Activated T-cell treated with anti-CD3 and anti-CD28 coated beads for 48 hours (primary cell): Measurements from ENCODE around the gene HOXD12.

Experiments used
- DNase-seq: peaks from one replicate; pipeline ENCODE4 v3.0.0-alpha.2; 2020; ENCODE audit warnings: low read depth

HOXD12 gene, protein sequence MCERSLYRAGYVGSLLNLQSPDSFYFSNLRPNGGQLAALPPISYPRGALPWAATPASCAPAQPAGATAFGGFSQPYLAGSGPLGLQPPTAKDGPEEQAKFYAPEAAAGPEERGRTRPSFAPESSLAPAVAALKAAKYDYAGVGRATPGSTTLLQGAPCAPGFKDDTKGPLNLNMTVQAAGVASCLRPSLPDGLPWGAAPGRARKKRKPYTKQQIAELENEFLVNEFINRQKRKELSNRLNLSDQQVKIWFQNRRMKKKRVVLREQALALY

DNA sequence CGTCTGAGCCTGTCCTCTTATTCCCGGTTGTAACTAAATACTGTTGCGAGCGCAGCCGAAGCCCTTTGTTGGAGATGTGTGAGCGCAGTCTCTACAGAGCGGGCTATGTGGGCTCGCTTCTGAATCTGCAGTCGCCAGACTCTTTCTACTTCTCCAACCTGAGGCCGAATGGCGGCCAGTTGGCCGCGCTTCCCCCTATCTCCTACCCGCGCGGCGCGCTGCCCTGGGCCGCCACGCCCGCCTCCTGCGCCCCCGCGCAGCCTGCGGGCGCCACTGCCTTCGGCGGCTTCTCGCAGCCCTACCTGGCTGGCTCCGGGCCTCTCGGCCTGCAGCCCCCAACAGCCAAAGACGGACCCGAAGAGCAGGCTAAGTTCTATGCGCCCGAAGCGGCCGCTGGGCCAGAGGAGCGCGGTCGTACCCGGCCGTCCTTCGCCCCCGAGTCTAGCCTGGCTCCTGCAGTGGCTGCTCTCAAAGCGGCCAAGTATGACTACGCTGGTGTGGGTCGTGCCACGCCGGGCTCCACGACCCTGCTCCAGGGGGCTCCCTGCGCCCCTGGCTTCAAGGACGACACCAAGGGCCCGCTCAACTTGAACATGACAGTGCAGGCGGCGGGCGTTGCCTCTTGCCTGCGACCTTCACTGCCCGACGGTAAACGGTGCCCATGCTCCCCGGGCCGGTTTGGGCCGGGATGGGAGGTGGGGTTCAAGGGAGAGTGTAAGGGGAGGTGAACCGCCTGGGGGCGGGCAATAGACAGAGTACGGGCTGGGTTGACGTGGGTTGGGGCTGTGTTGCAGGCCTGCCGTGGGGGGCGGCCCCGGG is at the start of gene HOXD12:
Gene HOXD12 (plus strand): TSS at position 68 of the 819 bp plus-strand sequence. CDS start 7 bp downstream, at position 75.
- no peak for DNase-seq

DNA sequence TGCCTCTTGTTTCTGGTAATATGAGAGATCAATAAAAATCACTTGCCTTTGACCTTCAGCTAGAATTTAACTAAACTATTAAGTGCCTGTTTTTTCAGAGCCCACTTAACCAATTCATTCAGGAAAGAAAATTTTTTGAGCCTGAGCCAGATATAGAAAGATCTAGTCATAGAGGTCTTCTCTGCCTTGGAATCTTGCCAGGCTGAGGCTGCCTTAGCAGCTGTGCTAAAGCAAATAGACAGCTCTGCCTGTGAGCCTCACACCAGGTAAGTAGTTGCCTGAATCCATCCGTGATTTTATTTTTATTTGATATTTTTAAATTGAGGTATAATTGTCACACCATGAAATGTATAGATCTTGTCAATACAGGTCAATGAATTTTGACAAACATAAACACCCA is 43.2 kb upstream of the HOXD12 start:
- no peak for DNase-seq

DNA sequence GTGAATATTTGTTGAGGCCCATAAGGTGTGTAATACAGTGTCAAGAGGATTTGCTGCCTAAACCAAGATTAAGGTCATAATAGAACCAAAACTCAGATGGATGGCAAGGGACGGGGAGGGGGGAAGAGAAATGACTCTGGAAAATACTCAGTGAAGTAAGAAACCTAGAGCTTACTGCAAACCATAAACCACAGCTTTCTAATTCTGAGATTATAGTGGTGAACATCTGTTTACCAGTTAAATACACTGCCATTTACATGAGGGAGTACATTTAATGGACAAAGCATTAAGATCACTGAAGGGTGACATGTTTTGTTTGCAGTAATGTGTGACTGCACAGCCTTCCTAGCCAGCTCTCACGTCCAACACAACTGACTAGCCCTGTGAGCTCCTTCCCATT is 35.6 kb upstream of the HOXD12 start:
- DNase-seq: no peak

DNA sequence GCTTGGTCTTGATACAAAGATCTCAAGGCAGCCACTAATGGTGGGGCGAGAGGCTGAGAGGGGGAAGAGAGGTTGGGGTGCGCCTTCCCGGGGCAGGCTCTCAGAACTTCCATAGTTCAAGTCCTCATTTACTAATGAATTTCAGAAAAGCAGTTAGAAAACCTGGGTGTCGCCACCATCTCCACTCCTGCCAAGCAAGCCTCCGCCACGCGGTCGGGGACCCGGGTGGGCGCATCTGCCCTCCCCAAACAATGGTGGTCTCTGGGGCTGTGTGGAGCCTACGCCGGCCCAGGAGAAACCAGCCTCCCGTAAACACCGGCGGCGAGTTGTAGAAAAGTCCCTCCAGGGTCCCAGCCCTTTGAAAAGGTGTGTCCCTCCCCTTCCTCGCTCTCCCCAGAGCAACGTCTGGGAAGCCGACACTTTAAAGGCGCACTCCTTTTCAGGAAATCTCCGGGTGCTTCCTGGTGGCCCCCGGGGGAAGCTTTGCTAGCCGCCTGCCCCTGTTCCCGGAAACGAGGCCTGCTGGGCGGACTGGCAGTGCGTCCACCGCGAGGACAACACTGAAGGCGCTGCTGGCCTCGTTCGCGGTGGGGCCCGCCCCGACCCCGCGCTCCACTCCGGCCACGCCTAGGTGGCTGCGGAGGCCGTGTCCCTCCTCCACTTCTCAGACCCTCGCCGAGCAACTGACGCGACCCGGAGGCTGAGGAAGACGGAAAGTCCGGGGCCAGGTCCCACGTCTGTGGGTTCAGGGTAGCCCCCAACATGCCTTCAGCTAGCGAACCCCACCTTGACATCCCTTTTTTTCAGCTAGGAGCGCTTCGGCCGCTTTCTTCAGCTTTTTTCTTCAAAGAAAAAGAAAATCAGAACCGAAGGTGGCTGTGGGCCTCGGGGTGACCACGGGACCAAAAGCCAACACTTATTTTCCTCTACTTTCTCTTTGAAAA is 32.7 kb upstream of the HOXD12 start:
- DNase-seq: no peak

DNA sequence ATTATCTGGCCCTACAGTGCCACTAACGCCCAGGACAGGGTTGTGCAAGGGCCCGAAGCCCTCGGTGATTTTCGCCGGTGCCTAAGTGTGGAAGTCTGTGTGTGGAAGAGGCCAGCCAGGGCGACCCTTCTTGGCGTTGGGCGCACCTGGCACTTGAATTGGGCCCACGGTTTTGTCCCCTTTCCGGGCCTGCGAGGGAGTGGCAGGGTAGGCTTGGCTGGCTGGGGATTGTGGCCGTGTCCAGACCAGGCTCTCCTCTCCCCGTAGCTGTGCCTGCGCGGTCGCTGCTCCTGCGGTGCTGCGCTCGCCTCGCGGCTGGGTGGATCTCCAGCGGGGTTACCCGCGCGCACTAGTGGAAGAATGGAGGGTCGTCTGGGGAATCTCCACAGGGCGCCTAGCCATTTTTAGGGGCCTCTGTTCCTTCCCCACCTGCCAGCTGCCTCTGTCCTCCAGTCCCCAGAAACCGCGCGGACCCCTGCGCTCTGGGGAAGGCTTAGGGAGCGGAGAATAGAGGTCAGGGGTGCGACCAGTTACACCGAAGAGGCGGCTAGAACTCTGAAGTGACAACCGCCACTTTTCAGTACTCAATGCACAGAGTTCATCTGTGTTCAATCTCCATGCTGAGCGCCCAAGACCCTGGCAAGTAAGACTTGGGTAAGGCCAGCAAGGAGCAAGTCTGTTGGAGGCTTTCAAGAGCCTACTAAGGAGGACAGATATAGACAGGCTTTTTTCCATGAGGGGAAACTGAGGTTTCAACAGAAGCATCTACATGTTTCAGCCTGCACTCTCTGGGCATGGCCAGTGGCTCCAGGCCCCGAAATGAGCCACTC is 31.8 kb upstream of the HOXD12 start:
- no peak for DNase-seq

DNA sequence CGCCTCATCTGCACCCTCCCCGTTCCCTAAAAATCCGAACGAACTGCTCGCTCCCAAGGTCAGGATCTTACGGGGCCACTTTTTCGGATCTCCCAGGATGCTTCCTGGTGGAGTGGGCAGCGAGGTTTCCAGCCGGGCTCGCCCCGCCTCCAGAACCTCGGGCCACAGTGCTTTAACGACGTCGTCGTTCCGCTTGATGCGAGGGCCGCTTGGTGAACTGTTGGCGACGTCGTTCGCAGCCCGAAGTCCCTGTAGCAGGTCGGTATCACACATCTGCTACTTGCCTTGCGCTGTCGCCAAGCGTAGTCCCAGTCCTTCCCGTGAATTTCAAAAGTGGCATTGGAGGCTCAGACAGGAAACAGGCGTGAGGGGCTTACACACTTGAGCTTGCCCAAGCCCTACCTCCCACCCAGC is 31.2 kb upstream of the HOXD12 start:
- no peak for DNase-seq

DNA sequence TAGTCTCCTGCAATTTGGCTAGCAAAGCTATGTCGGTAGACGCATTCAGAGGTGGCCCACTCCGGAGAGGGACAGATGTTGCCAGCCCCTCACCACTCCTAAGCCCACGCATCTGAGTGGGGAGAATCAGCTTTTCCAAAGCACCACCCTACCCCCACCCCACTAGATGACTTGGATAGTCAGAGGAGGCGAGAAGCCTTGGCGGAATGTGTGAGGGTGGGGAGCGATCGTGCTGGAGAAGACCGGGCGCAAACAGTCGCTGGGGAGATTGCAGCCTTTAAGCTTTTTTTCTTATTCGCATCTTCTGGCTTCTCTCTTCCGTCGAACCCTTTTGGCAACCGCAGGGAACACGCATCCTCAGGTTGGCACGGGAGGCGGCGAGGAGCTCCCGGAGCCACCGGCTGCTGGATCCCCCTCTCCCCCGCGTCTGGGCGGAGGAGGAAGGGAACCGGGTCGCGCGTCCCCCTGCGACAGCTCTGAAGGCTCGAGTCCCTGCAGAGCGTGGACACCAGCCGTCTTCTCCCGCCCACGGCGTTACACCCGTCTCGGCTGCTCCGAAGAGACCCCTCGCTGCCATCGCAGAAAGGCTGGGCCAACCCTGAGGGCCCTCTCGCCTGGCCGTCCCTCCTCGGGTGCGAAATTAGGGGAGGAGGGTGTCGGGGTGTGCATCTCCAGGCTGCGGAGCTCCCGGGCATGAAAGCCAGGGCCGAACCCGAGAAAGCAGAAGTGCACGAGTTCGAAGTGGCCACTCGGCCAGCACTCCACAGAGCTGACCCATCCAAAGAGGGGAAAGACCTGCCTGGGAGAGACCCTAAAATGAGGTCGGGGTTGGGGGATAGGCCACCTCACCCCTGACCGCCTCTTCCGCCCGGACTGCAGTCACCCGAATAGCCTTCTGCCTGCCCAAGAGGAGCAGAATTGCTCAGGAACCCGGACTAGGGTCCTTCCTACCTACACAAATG is 28.0 kb upstream of the HOXD12 start:
- no peak for DNase-seq

DNA sequence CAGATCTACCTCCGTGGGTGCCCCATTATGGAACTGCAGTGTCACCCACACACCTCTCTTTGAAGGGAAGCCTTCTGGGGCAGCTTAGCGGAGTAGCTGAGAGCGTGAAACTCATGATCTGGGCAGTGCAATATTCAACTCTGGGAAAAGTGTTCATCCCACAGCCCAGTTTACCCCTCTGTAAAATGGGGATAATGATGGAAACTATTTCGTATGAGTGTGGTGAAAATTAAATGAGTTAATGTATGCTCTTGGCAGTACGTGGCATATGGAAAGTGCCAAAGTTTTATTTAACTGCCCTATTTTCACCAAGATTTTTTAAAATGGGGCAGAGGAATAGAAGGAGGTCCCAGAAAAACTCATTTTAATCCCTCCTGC is 27.3 kb upstream of the HOXD12 start:
- DNase-seq: no peak

DNA sequence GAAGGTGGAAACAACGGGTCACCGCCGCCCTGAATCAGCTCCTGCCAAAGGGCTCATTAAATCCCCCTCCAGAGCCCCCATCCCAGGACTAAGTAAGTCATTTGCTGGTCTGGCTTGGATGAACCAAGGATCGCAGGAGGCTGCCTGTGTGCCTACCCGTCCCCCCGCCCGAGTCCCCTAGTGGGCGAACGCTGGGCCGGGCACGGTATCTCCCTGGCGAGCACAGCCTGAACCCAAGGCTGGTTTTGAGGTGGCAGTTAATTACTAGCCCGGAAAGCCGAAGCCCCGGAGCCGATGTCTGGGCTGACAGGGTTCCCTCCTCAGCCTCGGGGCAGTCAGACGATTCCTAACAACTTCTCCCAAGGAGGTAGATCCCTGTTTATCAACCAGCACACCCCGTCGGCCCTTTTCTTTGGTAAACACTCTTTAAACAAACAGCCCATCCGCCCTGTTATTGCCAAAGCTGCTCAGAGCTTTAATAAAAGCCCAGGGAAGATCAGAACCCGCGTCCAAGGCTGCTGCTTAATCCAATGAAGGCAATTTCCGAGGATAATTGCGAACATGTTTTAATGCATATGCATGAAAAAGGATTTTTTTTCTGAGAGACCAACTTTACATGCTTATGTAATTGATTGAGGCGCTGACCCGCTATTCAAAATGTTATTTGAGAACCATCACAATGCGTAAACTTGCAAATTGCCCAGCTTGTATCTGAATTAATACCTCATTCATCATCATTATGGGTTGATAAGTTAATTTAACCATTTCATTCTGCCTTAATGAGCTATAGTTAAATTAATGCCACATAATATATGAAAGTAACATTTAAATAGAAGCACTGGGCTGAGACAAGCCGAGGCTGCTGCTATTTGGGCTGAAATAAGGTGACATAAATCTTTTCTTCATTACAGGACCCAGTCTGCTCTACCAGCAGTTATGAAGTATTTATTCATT is 26.4 kb upstream of the HOXD12 start:
- no peak for DNase-seq

DNA sequence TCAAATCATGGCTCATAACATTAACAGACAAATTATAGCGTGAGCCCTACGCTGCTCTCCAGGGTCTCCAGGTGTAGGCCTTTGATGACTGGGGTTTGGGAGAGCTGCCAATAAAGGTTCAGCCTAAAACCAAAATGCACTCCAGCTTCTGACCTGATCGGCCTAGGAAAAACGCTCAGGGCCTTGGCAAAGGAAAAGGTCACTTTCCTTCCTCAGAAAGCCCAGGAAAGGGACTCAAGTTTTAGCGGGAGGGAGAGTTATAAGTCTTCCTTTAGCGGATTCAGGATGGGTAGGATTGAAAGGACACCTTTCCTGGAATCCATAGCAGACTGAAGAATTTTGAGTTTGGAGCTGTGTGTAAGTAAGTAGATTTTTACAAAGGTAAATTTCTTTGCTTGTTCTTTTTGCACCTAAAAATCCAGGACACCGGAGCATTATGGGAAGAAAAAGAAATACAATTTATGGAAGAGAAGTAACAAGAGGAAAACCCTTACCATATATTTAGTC is 24.6 kb upstream of the HOXD12 start:
- DNase-seq: no peak

DNA sequence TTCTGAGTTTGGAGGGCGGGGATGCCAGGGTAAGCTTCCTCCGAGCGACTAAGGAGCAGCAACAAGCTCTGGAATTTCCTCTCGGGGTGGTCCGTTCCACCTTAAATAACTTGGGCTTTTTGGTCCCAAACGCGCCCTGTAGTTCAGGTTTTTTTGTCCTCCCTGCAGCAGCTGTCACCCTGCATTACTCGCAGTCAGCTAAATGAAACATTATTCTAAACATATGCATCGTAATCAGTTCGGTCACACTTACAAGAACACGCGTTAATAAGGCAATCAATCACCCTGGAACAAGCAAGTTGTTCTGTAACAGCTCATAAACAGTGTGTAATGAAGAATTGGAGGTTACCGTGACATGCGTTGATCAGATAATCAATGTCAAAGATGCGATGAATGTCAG is 24.1 kb upstream of the HOXD12 start:
- no peak for DNase-seq

DNA sequence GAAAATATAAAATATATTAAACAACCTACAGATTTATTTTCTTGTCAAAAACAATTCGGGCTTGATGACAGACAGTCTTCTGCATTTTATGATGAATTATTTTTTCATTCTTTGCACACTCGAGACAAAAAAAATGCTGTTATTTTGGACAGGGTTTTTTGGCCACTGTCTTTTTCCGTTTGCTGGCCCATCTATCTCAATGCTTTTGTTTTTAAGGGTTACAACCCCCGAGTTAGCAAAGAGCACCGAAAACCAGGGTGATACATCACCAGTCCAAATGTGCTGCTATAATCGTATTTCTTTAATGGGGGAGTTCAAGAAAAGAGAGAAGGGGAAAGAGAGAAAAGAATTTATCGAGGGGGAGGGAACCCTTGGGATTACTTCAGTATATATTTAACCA is 23.5 kb upstream of the HOXD12 start:
- no peak for DNase-seq

DNA sequence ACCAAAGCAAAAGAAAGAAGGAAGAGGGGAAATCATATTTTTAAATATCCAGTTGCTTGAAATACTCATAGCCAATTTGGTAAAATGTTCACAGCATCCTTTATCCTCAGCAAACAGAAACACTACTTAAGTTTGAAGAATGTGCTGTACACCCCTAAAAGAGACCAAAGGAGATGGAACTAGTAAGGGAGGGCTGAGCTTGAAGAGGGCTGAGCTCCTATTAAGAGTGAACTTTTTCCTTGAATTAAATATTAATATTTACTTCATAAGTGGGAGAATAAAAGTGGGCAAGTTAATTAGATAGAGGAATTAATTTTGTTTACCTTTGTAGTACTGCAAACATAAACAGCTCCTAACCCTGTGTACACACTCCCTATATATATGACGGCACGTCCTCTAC is 22.8 kb upstream of the HOXD12 start:
- DNase-seq: no peak

DNA sequence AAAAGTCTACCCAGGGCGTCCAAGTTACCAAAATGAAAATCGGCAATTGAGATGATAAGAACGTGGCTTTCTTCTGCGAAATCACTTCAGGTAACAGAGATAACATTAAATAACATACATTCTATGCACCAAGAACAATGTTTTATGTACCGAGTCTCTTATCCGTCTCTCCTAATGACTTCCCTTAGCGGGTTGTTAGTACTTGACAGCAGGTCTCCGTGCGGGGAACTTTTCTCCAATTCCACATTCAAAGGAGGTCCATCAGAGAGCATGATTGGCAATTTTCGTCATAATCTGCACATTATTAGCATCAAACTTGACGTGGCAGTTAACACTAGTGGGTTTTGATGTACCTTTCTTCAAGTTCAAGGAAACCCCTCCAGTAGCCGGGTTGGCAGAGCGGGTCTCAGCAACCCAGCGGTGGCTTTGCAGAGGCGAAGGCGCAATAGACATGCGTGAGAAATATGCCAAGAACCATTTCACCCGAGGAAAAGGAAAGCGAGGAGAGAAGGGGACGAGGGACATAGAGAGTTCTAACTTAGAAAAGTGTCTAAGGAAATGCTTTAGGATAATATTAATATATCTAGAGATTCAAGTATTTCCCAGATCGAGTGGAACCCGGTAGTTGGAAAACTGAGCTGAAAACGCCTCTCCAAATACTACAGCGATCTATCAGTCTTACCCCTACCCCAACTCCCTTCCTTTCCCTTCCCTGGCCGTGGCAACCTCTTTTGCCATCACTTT is 20.9 kb upstream of the HOXD12 start:
- DNase-seq: no peak

DNA sequence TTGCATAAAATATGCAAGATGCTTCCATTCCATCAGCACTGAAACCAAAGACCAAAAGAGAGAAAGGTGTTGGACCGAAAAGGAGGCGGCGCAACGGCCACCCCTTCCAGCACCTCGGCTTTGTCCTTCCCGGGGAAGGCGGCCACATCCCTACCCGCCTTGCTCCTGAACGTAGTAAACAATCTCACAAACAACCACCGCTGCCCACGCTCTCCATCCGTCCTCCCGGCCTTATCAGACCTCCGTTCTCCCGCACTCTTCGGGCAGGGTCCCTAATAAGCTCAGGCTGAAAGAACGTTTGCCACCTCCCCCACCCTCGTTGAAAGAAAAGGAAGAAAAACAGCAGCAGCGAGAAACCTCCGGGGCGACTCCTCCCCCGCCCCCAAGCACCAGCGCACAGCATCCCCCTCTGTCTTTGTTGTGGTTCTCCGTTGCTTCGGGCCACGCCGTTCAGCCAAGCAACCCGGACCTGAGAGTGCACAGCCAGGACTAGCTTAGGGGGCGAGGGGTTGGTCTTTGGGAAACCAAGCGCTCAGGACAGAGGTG is 20.2 kb upstream of the HOXD12 start:
- no peak for DNase-seq

DNA sequence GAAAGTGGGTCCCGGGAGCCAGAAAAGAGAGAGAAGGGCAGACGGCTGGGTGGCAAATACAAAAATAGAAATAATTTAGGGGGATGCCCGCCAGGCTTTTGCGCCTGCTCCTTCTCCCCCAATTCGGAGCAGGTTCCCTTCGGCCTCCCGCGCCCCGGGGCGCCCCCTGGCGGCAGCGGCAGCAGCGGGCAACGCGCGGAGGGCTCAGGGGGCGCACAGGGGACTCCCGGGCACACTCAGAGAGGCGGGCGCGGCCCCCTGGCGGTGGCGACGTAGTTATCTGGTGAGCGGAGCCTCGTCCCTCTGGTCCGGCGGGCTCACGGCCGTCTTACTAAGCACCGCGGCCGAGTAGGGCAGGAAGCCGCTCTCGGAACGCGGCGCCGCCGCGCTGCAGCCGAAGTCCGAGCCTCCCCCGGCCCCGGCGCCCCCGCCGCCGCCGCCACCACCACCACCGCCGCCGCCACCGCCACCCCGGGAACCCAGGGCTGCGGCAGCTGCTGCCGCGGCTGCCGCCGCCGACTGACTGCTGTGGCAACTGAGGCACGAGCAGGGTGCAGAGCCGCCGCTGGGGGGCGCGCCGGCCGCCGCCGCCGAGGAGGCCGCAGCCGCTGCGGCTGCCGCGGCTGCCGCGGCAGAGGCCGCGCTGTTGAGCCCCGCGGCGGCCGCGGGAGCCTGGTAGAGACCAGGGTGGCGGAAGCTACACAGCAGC is 19.6 kb upstream of the HOXD12 start:
- peak; percentile 49 for DNase-seq
